Measurements from ENCODE around the gene RABGAP1L. TPM values are rescaled to one million over a fixed set of nuclear protein-coding genes. Genes with fewer than 3 reads are reported as not detected.

RABGAP1L gene
- total RNA-seq, 1 experiment from 2014 or later, result 29.3 TPM

- no peaks in the 10 kb centered on the region for H3K79me2 ChIP-seq (ENCODE audit: insufficient read depth, low read length)
- ChIA-PET POLR2A (interaction anchor here (1.9 kb wide), 1 partner anchor 11 kb away, joined by 13 read pairs; the partner anchor contains the start of gene CACYBP), CTCF (interaction anchor here (0.6 to 1.5 kb wide), 2 partner anchors 11 to 490 kb away, joined by 3 to 6 read pairs; partner anchors contain the start of gene CACYBP), RAD21 (ENCODE audit: low non-redundant PET in 1 of 2, low total read pairs in 2 of 2, uncharacterized antibody in 2 of 2, unreplicated experiment in 2 of 2) (no interaction called here)
- intact Hi-C loops (cut with micrococcal nuclease), result no loop called here
- no peak overlapping the region for H3K9ac ChIP-seq (ENCODE audit: low read length)
- ATAC-seq, result no peak
- no peaks in the 10 kb centered on the region for H3K4me1 ChIP-seq (ENCODE audit: control insufficient read depth in 1 of 2, insufficient read depth in 2 of 2, low read length in 2 of 2)
- TF ChIP-seq POLR2AphosphoS5 (IDR thresholded peaks at IDR 0.05; ENCODE audit: low read depth, low read length) (no peak), FOSL1 (IDR thresholded peaks at IDR 0.05; ENCODE audit: low read depth) (no peak), JUND (IDR thresholded peaks at IDR 0.05) (no peak), ATF3 (IDR thresholded peaks at IDR 0.05) (no peak), POLR2A (IDR thresholded peaks at IDR 0.05; ENCODE audit: borderline replicate concordance, extremely low read depth, insufficient read depth, insufficient read length) (no peak), SRF (IDR thresholded peaks at IDR 0.05; ENCODE audit: low read depth) (no peak), EGR1 (IDR thresholded peaks at IDR 0.05; ENCODE audit: low read depth) (no peak), SP1 (IDR thresholded peaks at IDR 0.05; ENCODE audit: low read depth) (no peak), ZBTB33 (IDR thresholded peaks at IDR 0.05; ENCODE audit: extremely low read depth, insufficient replicate concordance, low read length) (no peak), CEBPB (IDR thresholded peaks at IDR 0.05; ENCODE audit: low read depth) (no peak), ZNF274 (IDR thresholded peaks at IDR 0.05; ENCODE audit: low read depth, low read length) (no peak), MAX (IDR thresholded peaks at IDR 0.05) (no peak), SIN3A (IDR thresholded peaks at IDR 0.05; ENCODE audit: low read depth) (no peak), REST (IDR thresholded peaks at IDR 0.05; ENCODE audit: low read depth) (no peak)
- no peaks in the 10 kb centered on the region for H3K9me3 ChIP-seq (ENCODE audit: control insufficient read depth in 1 of 2, insufficient read depth in 1 of 2, low read depth in 1 of 2, low read length in 2 of 2)
- BruUV-seq (replicated peaks), result no TSS peak
- no peaks in the 10 kb centered on the region for H4K20me1 ChIP-seq (ENCODE audit: insufficient read depth)
- no peak overlapping the region for H3K4me3 ChIP-seq (replicated peaks in 1 of 2; ENCODE audit: low read depth in 1 of 2, low read length in 2 of 2)
- DNase-seq (ENCODE audit: low read depth, low spot score), result no peak
- H3K27me3 ChIP-seq (ENCODE audit: insufficient read depth, low read length), result no peaks in the 10 kb centered on the region
- no peaks in the 10 kb centered on the region for H3K9me2 ChIP-seq (ENCODE audit: insufficient read depth)
- H3K27ac ChIP-seq (ENCODE audit: low read depth, low read length), result no peak overlapping the region
- no peak overlapping the region for H2AFZ ChIP-seq (ENCODE audit: low read depth, low read length, poor library complexity, severe bottlenecking)
- H3K36me3 ChIP-seq (ENCODE audit: control insufficient read depth in 1 of 2, insufficient read depth in 2 of 2, low read length in 2 of 2), result no peaks in the 10 kb centered on the region
- H3K4me2 ChIP-seq (ENCODE audit: low read length), result no peak overlapping the region
Observed at GRCh38 chr1:174988539-174988938, 829.2 kb downstream of the RABGAP1L start.

All from HCT116 (cell line).